GM12873 (cell line): Measurements from ENCODE around the gene ISYNA1.

Source experiments
- CTCF ChIP-seq: IDR thresholded peaks from 2 replicates; pipeline ENCODE4 v1.5.1; 2012; ENCODE audit warnings: low read depth, mild to moderate bottlenecking, moderate library complexity, low read length, control low read depth; ENCODE audit not compliant: insufficient read depth; ENCODE audit errors: missing control alignments

Gene ISYNA1

GRCh38 chr19:18427743-18428113 lies 10.2 kb downstream of the ISYNA1 start:
- no peak for TF ChIP-seq CTCF

GRCh38 chr19:18427080-18427742 lies 10.7 kb downstream of the ISYNA1 start:
- no peak for TF ChIP-seq CTCF

- TF ChIP-seq CTCF = no peak
Observed at GRCh38 chr19:18426416-18426767, 11.5 kb downstream of the ISYNA1 start.

GRCh38 chr19:18425515-18426415 lies 12.2 kb downstream of the ISYNA1 start:
- TF ChIP-seq CTCF = no peak

GRCh38 chr19:18424890-18425514 lies 12.9 kb downstream of the ISYNA1 start:
- TF ChIP-seq CTCF = no peak

GRCh38 chr19:18424122-18424889 lies 13.6 kb downstream of the ISYNA1 start:
- TF ChIP-seq CTCF = no peak
